IPS-18a (cell line): ENCODE data around the gene SIX6.
A peak's percentile ranks its signal among the peaks of the same experiment; 100 is the strongest.

ENCODE experiments used
- H3K27ac ChIP-seq: one replicate; pipeline ENCODE4 v1.5.1; 2013; ENCODE audit warnings: low read length
- H3K27me3 ChIP-seq: one replicate; pipeline ENCODE4 v1.6.1; 2013; ENCODE audit warnings: mild to moderate bottlenecking, low read length; ENCODE audit not compliant: control insufficient read depth, insufficient read depth
- H3K36me3 ChIP-seq: one replicate; pipeline ENCODE4 v1.6.1; 2013; ENCODE audit warnings: low read depth, low read length; ENCODE audit not compliant: control insufficient read depth
- H3K4me1 ChIP-seq: one replicate; pipeline ENCODE4 v1.6.1; 2013; ENCODE audit warnings: low read depth, low read length; ENCODE audit not compliant: control insufficient read depth
- H3K4me3 ChIP-seq: one replicate; pipeline ENCODE4 v1.5.1; 2013; ENCODE audit warnings: low read length
- H3K9ac ChIP-seq: one replicate; pipeline ENCODE4 v1.6.1; 2013; ENCODE audit warnings: mild to moderate bottlenecking, low read length, moderate library complexity
- H3K9me3 ChIP-seq: one replicate; pipeline ENCODE4 v1.6.1; 2013; ENCODE audit warnings: low read depth, low read length; ENCODE audit not compliant: control insufficient read depth

The SIX6 gene

GRCh38 chr14:60514741-60515491 is 6.0 kb downstream of the SIX6 start:
- Histone ChIP-seq H3K27me3 (peaks cover 83% of the 10 kb centered on the region), H3K27ac (no peak overlapping the region), H3K9me3 (no peaks in the 10 kb centered on the region), H3K4me1 (peaks cover 46% of the 10 kb centered on the region), H3K4me3 (peak overlapping the region; percentile 65), H3K9ac (peak overlapping the region; percentile 58), H3K36me3 (no peaks in the 10 kb centered on the region)

GRCh38 chr14:60515511-60516289 is 6.8 kb downstream of the SIX6 start:
- H3K4me1 ChIP-seq = peaks cover 39% of the 10 kb centered on the region
- no peak overlapping the region for H3K27ac ChIP-seq
- H3K4me3 ChIP-seq = peak overlapping the region; percentile 65
- no peaks in the 10 kb centered on the region for H3K9me3 ChIP-seq
- peaks cover 75% of the 10 kb centered on the region for H3K27me3 ChIP-seq
- peak overlapping the region; percentile 58 for H3K9ac ChIP-seq
- no peaks in the 10 kb centered on the region for H3K36me3 ChIP-seq

- no peaks in the 10 kb centered on the region for H3K9me3 ChIP-seq
- H3K9ac ChIP-seq = no peak overlapping the region
Observed at GRCh38 chr14:60532442-60532841, 23.5 kb downstream of the SIX6 start.

GRCh38 chr14:60537663-60538062 is 28.7 kb downstream of the SIX6 start:
- H3K9me3 ChIP-seq = no peaks in the 10 kb centered on the region
- no peak overlapping the region for H3K27ac ChIP-seq
- no peak overlapping the region for H3K4me3 ChIP-seq
- no peaks in the 10 kb centered on the region for H3K4me1 ChIP-seq
- H3K9ac ChIP-seq = no peak overlapping the region
- no peaks in the 10 kb centered on the region for H3K36me3 ChIP-seq
- no peaks in the 10 kb centered on the region for H3K27me3 ChIP-seq

More at GRCh38 chr14:60532442-60532841, 23.5 kb downstream of the SIX6 start:
- no peaks in the 10 kb centered on the region for H3K36me3 ChIP-seq
- no peaks in the 10 kb centered on the region for H3K27me3 ChIP-seq
- H3K4me1 ChIP-seq = no peaks in the 10 kb centered on the region
- no peak overlapping the region for H3K27ac ChIP-seq
- no peak overlapping the region for H3K4me3 ChIP-seq

GRCh38 chr14:60544659-60545058 is 35.7 kb downstream of the SIX6 start:
- Histone ChIP-seq H3K9ac (no peak overlapping the region), H3K9me3 (peaks cover 12% of the 10 kb centered on the region), H3K4me1 (no peaks in the 10 kb centered on the region), H3K4me3 (no peak overlapping the region), H3K27me3 (no peaks in the 10 kb centered on the region), H3K27ac (no peak overlapping the region), H3K36me3 (no peaks in the 10 kb centered on the region)

GRCh38 chr14:60553808-60554207 is 44.9 kb downstream of the SIX6 start:
- no peak overlapping the region for H3K9ac ChIP-seq
- H3K27me3 ChIP-seq = no peaks in the 10 kb centered on the region

GRCh38 chr14:60561845-60562746 is 53.1 kb downstream of the SIX6 start:
- H3K9ac ChIP-seq = no peak overlapping the region
- H3K9me3 ChIP-seq = no peaks in the 10 kb centered on the region
- no peaks in the 10 kb centered on the region for H3K27me3 ChIP-seq
- H3K27ac ChIP-seq = no peak overlapping the region
- H3K36me3 ChIP-seq = no peaks in the 10 kb centered on the region
- H3K4me3 ChIP-seq = no peak overlapping the region
- H3K4me1 ChIP-seq = no peaks in the 10 kb centered on the region

More at GRCh38 chr14:60553808-60554207, 44.9 kb downstream of the SIX6 start:
- Histone ChIP-seq H3K36me3 (no peaks in the 10 kb centered on the region), H3K9me3 (no peaks in the 10 kb centered on the region), H3K27ac (no peak overlapping the region), H3K4me3 (no peak overlapping the region), H3K4me1 (no peaks in the 10 kb centered on the region)
